ENCODE data around the gene GAB2.

- TF ChIP-seq POLR2AphosphoS5 (IDR thresholded peaks at IDR 0.05; ENCODE audit: borderline replicate concordance, low read depth, low read length) (no peak), EZH2 (IDR thresholded peaks at IDR 0.05) (no peak)
Observed at GRCh38 chr11:78223320-78223954, 194.2 kb downstream of the GAB2 start.

Measured in SK-N-MC (cell line).